Lower leg skin (tissue), 4 donors: ENCODE results near the gene SLFN13. TPM values are rescaled to one million over a fixed set of nuclear protein-coding genes. Genes with fewer than 3 reads are reported as not detected.
A peak's percentile ranks its signal among the peaks of the same experiment; 100 is the strongest.

Experiments used
- DNase-seq, 2 donors: peaks; one replicate each; pipeline ENCODE4 v3.0.0-alpha.2; 2019; ENCODE audit warnings: low spot score in 2 of 2
- H3K4me3 ChIP-seq: fragments of 200-600 bp; sonication (generic); 2 replicates; pipeline ENCODE4 v1.5.1; 2017; ENCODE audit warnings: mild to moderate bottlenecking, low read depth; ENCODE audit not compliant: poor library complexity, severe bottlenecking
- POLR2A ChIP-seq, 2 donors: fragments of 450-650 bp; IDR thresholded peaks; one replicate each; pipeline ENCODE4 v1.6.1; 2016 to 2017; ENCODE audit warnings: antibody characterized with exemption in 2 of 2, mild to moderate bottlenecking in 1 of 2, moderate library complexity in 1 of 2
- whole genome bisulfite sequencing, 2 donors: methylation state at CpG; one replicate each; pipeline ENCODE4 v1.1.5; 2018; 5-methylcytosine and 5-hydroxymethylcytosine counted together
- intact Hi-C: fragments of 100-400 bp; cut with DNase I; formaldehyde crosslinking; loops from one replicate; pipeline ENCODE4 v1.15.0; 2023; ENCODE audit warnings: low total_unique reads
- total RNA-seq, 4 donors: library from RNA; depleted of rRNA; stranded (reverse); fragments of >200 nt; gene quantifications; one replicate each; pipeline ENCODE4 v1.1.0, GENCODE V29; 2016
- TF ChIP-seq, protein P1 (sequence below), 3 donors: fragments of 450-650 bp; IDR thresholded peaks; one replicate each; pipeline ENCODE4 v1.5.1; 2016; ENCODE audit warnings: antibody characterized with exemption in 3 of 3, mild to moderate bottlenecking in 3 of 3, moderate library complexity in 2 of 3

SLFN13 gene
- total RNA-seq, 4 donors from 2014 or later = 2.9 to 7.8 (median 5.1) TPM

DNA sequence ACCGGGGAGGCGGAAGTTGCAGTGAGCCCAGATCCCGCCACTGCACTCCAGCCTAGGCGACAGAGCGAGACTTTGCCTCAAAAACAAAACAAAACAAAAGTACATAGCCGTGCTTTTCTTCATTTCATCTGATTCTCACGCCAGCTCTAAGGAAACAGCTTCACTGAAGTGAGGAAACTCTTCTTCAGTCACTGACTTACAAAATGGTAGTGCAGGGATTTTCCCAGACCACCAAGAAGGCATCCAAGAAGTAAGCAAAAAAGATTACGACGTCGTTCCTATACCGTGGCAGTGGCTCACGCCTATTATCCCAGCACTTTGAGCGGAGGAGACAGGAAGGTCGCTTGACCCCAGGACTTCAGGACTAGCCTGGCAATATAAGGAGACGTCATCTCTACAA lies 40.4 kb upstream of the SLFN13 start:
- WGBS, 2 donors = 33 to 43% methylated on average over 15 of the region's 15 CpGs
- TF ChIP-seq, protein P1, sequence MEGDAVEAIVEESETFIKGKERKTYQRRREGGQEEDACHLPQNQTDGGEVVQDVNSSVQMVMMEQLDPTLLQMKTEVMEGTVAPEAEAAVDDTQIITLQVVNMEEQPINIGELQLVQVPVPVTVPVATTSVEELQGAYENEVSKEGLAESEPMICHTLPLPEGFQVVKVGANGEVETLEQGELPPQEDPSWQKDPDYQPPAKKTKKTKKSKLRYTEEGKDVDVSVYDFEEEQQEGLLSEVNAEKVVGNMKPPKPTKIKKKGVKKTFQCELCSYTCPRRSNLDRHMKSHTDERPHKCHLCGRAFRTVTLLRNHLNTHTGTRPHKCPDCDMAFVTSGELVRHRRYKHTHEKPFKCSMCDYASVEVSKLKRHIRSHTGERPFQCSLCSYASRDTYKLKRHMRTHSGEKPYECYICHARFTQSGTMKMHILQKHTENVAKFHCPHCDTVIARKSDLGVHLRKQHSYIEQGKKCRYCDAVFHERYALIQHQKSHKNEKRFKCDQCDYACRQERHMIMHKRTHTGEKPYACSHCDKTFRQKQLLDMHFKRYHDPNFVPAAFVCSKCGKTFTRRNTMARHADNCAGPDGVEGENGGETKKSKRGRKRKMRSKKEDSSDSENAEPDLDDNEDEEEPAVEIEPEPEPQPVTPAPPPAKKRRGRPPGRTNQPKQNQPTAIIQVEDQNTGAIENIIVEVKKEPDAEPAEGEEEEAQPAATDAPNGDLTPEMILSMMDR (IDR thresholded peaks at IDR 0.05) = no peak
- no peak for TF ChIP-seq POLR2A (IDR thresholded peaks at IDR 0.05)
- no peak for DNase-seq
- intact Hi-C loops = no loop called here
- no peak overlapping the region for H3K4me3 ChIP-seq

DNA sequence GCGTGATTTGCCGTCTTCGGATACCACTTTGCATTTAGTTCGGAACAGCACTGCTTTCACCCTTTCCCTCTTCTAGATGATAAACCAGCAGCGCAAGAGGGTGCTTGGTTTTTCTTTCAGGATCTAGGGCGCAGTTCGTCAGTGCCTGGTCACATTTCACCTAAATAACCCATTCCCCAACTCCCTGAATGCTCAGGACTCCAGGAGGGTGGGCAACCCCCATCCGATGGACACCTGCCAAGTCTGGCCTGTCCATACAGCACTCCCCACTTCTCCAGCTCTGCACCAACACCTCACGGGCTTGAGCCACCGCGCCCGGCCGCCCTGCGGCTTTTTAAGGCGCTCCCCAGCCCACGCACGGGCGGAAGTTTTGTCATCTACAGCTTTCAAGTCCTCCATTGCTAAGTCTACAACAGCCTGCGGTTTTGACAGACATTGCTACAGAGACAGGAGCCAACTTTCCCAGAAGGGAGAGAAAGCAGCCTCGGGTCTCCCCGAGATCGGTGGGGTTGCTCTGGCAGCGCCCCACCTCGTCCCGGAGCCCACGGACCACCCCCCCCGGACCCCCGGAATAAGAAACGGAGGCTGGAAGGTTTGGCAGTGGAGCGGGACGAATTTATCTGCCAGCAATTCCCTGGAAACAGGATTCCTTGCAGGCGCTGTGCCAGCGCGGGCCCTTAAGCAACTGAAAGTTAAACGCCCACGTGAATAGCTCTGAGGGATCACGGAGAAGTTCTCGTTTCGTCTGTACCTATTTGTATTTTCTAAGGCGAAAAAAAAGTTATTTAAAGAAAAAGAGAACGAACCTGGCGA lies 38.6 kb upstream of the SLFN13 start:
- intact Hi-C loops = no loop called here
- TF ChIP-seq POLR2A (IDR thresholded peaks at IDR 0.05) = no peak
- TF ChIP-seq, protein P1 (IDR thresholded peaks at IDR 0.05) = no peak
- H3K4me3 ChIP-seq = peak overlapping the region; percentile 19
- DNase-seq = peak; percentile 26 to 91
- 7 to 10% methylated on average over 41 to 42 of the region's 42 CpGs for WGBS, 2 donors

DNA sequence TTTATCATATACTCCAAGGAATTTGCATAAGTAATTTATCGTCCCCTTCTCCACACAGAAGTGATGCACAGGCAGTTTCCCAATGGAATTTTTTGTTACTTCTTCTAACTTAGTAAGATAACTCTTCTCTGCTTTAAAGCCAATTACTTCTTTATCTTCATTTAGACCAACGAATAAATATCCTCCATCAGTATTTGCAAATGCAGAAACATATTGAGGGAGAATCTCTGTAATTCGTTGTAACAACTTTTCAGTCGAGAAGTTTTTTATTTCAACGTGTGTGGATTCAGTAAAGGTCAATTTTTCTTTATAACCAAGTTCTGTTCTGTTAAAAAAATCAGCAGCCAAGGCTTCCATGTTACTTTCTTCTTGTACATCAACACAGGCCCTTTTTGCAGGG lies 30.7 kb upstream of the SLFN13 start:
- WGBS, 2 donors = 75 to 76% methylated on average over 5 of the region's 5 CpGs

DNA sequence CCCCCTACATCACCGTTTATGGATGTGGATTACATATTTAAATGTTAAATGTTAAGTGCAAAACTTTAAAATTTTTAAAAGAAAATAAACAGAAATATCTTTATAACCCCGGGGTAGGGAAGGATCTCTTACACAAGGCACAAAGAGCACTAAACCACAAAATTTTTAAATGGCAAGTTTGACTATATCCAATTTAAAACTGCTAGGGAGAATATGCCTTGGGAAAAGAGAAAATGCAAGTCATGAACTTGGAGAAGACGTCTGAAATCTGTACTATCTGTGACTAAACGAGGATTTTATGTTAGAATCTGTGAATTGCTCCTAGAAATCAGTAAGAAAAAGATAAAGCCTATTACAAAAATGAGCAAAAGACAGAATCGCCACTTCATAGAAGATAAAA lies 28.7 kb upstream of the SLFN13 start:
- DNase-seq = no peak
- intact Hi-C loops = no loop called here
- WGBS, 2 donors = 70 to 78% methylated on average over 5 of the region's 5 CpGs
- no peak overlapping the region for H3K4me3 ChIP-seq
- TF ChIP-seq POLR2A (IDR thresholded peaks at IDR 0.05) = no peak
- TF ChIP-seq, protein P1 (IDR thresholded peaks at IDR 0.05) = no peak

More for the DNA sequence above, 30.7 kb upstream of the SLFN13 start:
- intact Hi-C loops = no loop called here
- H3K4me3 ChIP-seq = no peak overlapping the region
- DNase-seq = no peak
- no peak for TF ChIP-seq POLR2A (IDR thresholded peaks at IDR 0.05)
- TF ChIP-seq, protein P1 (IDR thresholded peaks at IDR 0.05) = no peak

DNA sequence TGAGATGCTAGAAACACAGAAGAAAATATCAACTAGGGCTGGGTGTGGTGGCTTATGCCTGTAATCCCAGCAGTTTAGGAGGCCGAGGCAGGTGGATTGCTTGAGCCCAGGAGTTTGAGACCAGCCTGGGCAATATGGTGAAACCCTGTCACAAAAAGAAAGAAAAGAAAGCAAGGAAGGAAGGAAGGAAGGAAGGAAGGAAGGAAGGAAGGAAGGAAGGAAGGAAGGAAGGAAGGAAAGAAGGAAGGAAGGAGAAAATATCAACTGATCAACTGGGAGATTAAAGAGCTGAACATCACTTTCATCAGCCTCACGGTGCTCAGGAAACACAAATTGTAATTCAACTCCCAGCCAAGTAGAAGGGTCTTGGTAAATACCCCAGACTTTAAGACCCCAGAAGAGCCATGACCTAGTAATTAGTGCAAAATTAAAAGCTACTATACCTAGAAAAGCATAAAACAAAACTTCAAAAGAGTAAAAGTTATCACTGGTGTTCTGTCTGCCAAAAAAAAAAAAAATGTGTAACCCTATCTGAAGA lies 27.8 kb upstream of the SLFN13 start:
- no peak overlapping the region for H3K4me3 ChIP-seq
- TF ChIP-seq POLR2A (IDR thresholded peaks at IDR 0.05) = no peak
- 66 to 70% methylated on average over 2 of the region's 2 CpGs for WGBS, 2 donors
- no peak for DNase-seq
- intact Hi-C loops = no loop called here

DNA sequence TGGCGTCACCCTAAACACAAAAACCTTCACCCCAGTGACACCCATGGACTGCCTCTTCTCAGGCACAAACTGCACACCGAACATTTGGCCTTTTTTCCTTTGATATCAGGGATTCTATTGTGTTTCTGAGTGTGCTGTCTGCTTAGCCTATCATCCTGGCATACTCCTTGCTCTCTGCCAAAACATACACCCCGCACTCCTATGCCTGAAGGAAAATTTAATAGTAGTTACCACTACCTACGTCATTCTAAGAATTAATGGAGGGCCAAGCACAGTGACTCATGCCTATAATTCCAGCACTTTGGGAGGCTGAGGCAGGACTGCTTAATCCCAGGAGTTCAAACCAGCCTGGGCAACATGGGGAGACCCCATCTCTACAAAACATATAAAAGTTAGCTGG lies 19.9 kb upstream of the SLFN13 start:
- H3K4me3 ChIP-seq = no peak overlapping the region
- TF ChIP-seq, protein P1 (IDR thresholded peaks at IDR 0.05) = no peak
- no peak for TF ChIP-seq POLR2A (IDR thresholded peaks at IDR 0.05)
- intact Hi-C loops = no loop called here
- no peak for DNase-seq
- WGBS, 2 donors = 56 to 70% methylated on average over 4 of the region's 4 CpGs
